Fibroblast of peridontal ligament (primary cell): ENCODE data around the gene HEATR3.

Source experiments
- DNase-seq: peaks from one replicate; pipeline ENCODE4 v3.0.0-alpha.2; 2010; ENCODE audit errors: extremely low read depth

The HEATR3 gene

DNA sequence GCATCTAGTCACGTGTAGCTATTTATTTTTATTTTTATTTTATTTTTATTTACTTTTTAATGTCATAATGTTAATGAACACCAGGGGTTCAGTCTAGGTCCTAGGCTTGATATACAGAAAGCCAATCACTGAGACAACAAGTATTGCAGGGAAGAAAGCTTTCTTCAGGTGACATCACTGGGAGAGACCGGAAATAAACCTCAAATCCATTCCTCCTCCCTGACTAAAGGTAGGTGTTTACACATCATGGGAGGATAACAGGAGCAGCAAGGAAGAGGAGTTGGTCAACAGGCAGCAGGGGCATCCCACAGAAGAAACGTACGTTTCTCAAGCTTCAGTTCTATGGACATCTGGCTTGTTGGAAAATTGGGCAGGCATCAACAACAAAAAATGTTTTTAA, 9.5 kb upstream of the HEATR3 start:
- no peak for DNase-seq

DNA sequence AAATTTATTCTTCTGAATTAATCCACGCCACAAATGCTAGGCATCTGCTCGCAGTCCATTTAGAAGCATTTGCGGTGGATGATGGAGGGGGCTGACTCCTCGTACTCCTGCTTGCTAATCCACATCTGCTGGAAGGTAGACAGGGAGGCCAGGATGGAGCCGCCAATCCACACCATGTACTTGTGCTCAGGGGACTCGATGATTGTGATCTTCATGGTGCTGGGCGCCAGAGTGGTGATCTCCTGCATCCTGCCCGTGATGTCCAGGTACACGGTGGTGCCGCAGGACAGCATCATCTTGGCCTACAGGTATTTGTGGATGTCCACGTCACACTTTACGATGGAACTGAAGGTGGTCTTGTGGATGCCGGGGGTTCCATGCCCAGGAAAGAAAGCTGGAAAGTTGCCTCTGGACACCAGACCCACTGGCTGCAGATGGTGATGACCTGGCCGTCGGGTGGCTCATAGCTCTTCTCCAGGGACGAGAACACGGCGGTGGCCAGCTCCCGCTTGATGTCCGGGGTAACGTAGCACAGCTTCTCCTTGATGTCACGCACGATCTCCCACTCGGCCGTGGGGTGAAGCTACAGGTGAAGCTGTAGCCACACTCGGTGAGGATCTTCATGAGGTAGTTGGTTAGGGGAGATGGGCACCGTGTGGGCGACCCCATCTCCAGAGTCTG, 7.5 kb upstream of the HEATR3 start:
- no peak for DNase-seq

DNA sequence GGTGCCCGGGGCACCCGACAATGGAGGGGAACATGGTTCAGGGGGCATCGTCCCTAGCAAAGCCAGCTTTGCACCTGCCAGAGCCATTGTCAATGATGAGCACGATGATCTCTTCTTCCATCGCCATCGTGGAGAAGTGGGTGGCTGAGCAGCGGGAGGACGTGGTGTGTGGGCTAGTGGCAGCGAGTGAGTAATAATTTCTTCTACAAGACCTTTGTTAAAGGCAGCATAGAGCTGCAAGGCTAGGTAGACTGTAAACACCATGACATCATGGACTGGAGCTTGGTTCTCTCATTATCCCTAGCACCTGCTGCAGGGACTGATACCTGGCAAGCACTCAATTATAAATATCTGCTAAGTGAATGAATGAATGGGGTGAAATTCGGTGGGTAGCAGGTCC, 6.7 kb upstream of the HEATR3 start:
- DNase-seq = no peak

DNA sequence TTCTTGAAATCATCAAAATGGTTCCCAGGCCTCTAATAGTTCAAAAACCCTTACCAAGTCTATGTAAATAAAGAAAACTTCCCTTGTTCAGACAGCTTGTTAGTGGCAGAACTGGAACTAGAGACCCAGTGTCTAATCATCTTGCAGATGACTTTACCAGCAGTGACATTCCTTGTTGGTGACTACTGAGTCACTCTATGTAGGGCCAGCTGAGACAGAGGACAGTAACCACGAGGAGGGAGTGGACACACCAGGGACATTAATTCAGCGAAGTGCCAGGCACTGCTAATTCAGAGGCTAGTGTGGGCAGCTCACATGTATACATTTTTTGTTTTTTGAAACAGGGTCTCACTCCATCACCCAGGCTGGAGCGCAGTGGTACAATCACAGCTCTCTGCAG, 6.1 kb upstream of the HEATR3 start:
- DNase-seq = no peak

DNA sequence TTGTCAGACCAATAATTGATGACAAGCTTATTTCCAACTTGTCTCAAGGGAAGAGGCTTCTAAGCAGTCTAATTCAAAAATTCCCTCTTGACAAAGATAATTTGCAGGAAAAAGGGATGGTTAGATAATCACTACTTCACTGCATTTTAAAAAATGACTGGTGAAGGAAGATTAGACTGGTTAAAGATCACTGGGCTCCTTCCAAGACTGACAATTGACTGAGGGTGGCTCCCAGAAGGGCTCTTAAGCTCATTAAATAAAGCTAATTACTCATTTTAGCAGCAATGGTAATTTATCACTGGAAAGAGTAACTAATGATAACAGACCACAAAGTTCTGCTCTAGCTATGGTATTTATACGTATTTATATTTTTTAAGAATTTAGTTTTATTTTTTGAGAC, 4.4 kb upstream of the HEATR3 start:
- no peak for DNase-seq

DNA sequence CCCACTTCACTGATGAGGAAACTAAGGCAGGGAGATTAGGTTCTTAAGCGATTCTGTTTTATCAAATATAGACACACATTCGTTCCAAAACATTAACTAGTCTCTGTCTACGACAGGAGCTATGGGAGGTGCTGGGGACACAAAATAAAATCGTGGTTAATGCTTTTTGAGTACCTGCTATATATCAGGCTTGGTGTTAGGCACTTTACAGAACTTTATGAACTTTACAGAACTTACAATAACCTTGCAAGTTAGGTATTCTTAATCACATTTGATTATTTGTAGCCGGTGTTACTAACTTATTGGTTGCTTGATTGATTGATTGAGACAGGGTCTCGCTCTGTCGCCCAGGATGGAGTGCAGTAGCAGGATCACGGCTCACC, 538 bp upstream of the HEATR3 start:
- no peak for DNase-seq

DNA sequence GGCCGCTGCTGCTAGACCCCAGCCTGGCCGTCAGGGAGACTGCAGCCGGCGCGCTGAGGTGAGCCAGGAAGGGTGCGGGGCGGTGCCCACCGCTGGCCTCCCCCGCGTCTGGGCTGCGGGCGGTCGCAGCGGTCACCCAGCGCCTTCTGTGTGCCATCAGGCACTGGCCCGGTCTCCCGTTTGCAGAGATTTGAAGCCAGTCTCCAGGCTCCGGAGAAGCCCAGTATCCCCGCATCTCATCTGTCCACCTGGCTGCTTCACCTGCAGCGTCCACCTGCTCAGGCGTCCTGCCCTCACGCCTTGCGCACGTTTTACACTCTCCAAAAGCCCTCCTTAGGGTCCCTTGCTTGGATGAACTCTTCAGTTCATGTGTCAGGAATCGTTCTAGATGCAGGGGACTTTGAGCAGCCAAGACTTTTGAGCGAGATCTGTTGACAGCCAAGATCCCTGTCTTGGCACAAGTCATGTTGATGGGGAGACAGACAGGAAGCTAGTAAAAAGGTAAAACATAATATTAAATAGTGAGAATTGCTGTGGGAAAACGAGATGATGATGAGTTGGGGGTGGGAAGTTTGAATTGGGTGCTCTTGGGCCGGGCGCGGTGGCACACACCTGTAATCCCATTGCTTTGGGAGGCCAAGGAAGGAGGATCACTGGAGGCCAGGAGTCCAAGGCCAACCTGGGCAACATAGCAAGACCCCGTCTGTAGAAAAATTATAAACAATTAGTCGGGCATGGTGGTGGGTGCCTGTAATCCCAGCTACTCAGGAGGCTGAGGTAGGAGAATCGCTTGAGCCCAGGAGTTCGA, 916 bp downstream of the HEATR3 start:
- DNase-seq = no peak

DNA sequence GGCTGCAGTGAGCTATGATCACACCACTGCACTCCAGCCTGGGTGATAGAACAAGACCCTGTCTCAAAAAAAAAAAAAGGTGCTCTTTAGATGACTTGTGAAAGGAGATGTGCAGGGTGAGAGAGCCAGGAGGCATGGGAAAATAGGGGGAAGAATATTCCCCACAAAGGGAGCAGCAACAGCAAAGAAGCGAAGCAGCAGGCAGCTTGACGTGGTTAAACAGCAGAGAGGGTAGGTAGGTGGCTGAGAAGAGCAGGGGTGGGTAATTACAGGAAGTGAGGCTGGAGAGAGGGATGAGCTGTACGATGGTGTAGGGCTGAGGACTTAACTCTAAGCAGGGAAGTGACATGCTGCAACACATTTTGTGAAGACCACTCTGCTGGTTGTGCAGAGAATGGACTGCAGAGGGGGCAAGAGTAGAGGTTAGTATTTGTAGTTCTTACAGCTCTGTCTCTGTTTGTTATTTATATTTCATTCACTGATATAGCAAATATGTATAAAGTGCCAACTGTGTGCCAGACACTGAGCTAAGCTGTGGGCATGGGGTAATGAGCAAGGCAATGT, 1.6 kb downstream of the HEATR3 start:
- DNase-seq = peak; percentile 72

DNA sequence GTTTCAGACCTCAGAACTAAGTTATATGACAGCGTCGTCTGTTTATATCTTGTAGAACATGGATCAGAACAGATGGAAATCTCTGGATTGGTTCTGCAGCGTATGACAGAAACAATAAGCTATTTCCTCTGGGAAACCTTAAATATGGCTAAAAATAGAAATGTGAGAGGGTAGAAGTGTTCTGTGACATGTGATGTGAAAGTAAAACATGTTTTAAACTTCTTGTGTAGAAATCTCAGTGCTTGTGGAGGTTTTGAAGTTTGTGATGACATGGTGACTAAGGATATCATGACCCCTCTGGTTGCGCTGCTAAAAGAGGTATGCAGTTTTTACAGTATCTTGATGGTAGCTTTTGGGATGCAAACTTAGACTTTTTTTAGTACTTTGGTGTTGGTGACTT, 2.8 kb downstream of the HEATR3 start:
- peak; percentile 33 for DNase-seq

DNA sequence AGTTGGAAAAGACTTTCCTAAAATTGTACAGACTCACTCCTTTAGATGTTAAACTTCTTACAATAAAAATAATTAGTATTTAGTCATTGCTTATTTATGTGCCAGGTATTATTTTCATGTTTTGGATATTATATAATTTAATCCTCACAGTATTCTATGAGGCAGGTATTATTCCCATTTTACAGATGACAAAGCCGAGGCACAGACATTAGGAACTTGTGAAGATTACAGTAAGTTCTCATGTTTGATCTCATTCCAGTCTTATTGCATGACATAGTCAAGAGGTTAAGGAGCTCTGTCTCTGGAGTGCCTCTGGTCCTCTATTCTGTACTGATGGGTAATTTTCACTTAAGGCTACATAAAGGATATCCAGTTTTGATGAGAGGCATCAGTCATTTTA, 3.3 kb downstream of the HEATR3 start:
- DNase-seq = no peak

DNA sequence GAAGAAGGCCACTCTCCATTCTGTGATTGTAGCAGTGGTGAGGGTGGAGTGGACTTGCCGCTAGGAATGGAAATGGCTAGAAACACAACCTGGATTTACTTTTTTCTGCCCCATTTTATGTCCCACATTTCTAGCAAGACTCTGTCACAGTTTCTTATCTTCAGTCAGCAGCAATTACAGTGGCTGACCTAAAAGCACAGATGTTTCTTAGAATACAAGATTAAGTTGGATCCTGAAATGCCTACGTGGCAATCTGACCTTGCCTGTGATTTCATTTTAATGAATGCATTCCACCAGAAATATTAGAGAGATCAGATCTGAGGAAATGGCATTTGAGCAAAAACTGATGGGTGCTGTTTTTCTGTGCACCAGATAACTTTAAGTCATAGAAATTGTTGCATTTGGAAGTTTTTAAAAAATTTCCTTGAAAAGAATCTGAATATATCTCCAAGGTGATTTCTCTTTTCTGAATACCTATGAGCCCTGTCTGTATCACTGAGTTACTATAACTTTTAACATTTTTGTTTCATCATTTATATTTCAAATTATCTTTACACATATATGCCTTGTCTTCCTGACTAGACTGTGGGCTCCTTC, 5.4 kb downstream of the HEATR3 start:
- DNase-seq = no peak

DNA sequence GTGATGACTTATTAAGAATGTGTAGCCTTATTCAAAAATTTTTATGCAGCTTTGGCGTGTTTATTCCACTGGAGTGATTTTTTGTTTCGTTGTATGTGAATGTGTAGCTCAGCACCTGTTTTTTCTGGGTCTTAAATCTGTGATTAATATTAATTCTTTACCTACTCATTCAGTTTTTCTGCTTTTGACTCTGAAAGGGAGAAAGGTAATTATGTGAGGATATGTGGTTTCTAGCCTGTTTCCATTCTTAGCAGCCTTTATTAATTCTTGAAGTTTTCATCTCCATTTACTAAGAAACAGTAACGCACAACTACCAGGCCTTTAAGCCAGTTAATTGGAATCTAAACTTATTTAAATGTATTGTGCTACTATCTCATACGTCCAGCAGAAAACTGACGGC, 7.0 kb downstream of the HEATR3 start:
- DNase-seq = no peak

DNA sequence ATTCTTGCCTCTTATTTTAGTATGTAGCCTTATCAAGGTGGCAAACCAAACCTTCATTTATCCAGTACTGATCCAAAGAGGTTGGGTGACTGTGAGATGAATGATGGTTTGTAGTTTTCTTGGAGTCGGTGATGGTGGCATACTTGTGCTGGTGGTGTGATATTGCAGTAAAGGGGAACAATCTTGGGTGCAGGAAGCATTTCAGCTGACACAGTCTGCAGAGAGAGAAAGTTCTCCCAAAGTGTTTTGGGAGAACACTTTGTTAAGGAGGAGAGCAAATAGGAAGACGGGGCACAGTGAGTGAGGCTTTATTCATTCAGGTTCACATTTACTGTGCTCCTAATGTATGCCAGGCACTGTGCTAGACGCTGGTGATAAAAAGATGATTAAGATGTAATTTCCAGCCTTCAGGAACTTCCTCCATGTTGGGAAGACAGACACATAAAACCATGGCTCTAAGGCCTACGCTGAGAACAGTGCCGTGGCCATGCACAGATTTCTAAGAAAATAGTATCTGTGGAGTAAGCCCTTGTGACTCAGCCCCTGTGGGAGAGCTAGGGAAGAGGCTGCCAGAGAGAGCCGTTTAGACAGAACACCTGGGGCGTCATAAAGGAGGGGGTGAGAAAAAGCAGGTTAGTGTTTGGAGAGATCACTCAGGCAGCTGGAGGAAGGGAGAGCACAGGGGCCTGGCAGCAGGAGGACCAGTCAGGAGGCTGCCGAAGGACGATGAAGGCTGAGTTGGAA, 13.8 kb downstream of the HEATR3 start:
- no peak for DNase-seq

DNA sequence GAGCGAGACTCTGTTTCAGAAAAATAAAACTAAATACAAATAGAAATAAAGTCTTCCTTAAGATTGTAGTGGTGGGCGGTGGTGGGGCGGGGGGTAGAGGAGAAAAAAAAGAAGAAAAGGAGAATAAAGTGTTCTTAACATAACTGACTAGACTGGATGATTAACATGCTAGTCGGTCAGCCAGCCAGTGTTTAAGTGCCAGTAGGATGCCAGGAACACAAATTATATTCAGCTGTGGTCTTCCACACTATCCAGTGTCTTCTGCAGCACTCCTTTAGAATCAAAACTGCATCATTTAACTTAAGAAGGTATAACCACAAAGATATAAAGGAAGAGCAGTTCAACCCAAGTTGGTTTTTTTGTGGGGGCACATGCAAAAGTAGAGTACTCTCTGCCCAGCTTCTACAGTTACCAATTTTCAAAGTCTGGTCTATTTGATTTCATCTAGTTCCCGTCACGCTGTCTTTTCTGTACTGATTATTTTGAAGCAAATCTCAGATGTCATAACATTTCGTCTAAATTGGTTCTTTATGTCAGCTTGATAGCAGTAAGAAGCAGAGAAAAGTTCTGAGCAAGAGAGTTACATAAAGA, 15.8 kb downstream of the HEATR3 start:
- DNase-seq = peak; percentile 36

DNA sequence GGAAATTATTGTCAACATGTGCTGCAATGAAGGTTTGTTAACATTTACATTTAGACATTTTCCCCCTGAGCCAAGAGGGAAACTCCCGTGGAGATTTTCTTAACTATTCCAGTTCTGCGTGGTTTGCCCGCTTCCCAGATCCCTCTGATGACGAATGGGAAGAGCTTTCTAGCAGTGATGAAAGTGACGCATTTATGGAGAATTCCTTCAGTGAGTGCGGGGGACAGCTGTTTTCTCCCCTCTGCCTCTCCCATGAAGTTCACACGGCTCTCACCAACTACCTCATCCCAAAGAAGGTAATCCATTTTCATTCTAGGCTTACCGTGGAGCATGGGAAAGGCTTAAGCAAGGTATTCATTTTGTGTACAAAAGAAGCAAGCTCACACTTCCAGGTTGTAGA, 18.2 kb downstream of the HEATR3 start:
- DNase-seq = no peak

DNA sequence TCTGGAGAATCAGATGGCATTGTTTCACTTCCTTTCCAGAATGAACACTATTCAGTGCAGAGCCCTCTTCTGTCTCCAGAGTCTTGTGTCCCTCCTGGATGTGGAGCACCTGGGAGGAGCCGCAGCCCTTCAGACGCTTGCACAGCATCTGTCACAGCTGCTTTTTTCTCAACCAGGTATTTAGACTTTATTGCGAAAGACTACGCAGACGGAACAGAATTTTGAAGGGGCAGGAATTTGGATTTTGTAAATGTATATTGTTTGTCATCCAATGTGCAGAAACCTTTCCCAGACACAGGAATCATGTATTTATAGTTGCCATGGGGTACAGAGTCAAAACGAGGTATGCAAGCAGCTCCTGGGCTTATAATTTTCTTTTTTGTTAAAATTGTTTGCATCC, 20.4 kb downstream of the HEATR3 start:
- DNase-seq = no peak

DNA sequence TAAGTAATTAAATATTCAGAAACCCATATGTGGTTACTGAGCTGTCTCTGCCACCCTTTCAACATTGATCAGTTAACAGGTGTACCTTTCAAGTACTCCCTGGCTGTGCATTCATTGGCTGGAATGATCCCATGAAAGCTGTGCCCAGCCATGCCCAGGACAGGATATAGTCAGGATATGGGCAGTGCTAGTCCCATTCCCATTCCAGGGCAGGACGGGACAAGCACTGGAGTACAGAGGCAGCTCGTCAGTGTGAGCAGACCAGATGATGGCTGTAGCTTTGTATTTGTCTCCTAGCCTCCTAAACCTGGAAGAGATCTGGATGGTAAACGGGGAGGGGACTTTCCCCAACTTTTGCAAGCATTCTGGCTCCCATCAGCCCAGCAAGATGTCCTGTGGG, 22.5 kb downstream of the HEATR3 start:
- DNase-seq = no peak

DNA sequence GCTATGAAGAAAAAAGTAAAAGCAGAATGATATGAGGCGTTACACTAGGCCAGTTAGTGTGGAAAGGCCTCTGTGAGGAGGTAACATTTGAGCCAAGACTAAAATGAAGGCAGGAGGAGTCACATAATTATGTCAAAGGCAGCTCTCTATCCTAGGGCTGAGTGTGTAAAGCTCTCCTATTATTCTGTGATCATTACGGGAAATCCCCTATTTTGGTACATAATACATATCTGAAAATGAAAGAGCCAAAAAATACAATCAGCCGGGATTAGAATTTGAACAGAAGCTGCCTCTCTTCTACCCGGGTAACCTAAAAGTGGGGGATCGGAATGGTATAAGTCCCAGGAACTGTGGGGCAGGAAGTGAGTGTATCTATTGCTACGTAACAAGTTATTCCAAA, 27.1 kb downstream of the HEATR3 start:
- no peak for DNase-seq

DNA sequence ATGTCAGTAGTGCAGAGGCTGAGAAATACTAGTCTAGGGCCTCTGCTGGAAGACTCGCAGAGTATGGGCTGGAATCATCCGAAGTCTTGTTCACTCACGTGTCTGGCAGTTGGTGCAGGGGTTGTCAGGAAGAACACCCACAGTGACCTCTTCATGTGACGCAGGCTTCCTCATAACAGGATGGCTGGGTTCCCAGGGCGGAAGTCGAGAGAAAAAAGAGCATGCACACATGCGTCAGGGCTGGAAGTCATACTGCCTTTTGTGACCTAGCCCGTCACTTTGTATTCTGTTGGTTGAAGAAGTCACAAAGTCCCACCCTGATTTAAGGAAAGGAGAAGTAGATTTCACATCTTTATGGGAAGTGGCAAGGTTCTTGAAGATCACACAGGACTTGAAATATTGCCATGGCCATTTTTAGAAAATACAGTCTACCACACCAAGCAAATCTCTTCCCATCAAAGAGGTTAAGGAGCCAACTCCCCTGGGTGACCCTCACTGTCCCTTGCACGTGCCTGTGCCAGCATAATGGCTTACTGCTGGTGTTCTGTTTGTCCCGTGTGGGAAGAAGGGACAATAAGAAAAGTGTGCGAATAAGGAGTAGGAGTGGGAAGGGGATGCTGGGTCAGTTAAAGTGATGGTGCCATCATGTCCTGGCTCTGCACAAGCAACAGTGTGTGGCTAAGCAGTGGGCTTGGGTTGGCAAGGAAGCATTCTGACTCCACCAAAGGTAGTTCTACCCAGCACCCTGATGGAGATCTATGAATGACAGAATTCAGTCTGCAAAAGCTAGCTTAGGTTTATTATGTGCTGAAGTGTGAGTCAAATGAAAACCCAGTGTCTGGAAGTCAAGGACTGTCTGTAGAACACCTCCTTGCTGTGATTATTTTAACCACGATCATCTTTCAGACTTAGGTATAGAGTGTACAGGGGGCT, 28.1 kb downstream of the HEATR3 start:
- DNase-seq = no peak

DNA sequence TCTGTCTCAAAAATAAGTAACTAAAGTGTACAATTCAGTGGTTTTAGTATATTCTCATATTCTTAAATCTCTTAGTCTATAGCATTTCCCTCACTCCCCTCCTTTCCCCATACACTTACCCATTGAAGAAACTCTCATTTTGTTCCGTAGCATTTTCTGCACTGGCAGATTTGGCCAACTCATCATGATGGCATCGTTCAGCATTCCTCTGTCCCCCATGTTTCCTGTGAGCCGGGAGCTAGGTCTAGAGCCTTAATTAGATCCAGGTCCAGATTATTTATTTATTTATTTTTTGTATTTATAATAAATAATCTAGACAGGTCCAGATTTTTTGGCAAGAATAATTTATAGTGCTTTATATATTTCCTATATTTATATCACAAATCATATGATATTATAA, 31.0 kb downstream of the HEATR3 start:
- peak; percentile 76 for DNase-seq
